RWPE2 (cell line): Measurements from ENCODE around the gene CLPSL1.

Experiments
- ATAC-seq: fragments of 200-7000 bp; cut with Tn5 transposase; 3 replicates; pipeline ENCODE4 v1.9.1; 2021; ENCODE audit warnings: low read depth
- DNase-seq: peaks from one replicate; pipeline ENCODE4 v3.0.0-alpha.2; 2020; ENCODE audit warnings: low spot score
- H3K27ac ChIP-seq: fragments of 450-650 bp; 2 replicates; pipeline ENCODE4 v1.5.1; 2017; ENCODE audit warnings: mild to moderate bottlenecking; ENCODE audit not compliant: poor library complexity, severe bottlenecking
- H3K27me3 ChIP-seq: fragments of 250-450 bp; sonication (Bioruptor Pico); 2 replicates; pipeline ENCODE4 v1.5.1; 2021; ENCODE audit warnings: mild to moderate bottlenecking, moderate library complexity; ENCODE audit not compliant: insufficient read depth, poor library complexity, severe bottlenecking
- H3K36me3 ChIP-seq: fragments of 250-450 bp; sonication (Bioruptor Pico); 2 replicates; pipeline ENCODE4 v1.5.1; 2020; ENCODE audit warnings: low read depth, mild to moderate bottlenecking, moderate library complexity
- H3K4me1 ChIP-seq: fragments of 250-450 bp; sonication (Bioruptor Pico); 2 replicates; pipeline ENCODE4 v1.5.1; 2021; ENCODE audit warnings: mild to moderate bottlenecking, moderate library complexity; ENCODE audit not compliant: insufficient read depth, poor library complexity, severe bottlenecking
- H3K4me3 ChIP-seq: fragments of 250-450 bp; sonication (Bioruptor Pico); 2 replicates; pipeline ENCODE4 v1.5.1; 2021; ENCODE audit warnings: mild to moderate bottlenecking, moderate library complexity; ENCODE audit not compliant: severe bottlenecking
- H3K9me3 ChIP-seq: fragments of 250-450 bp; sonication (Bioruptor Pico); 2 replicates; pipeline ENCODE4 v1.5.1; 2021; ENCODE audit warnings: mild to moderate bottlenecking, moderate library complexity; ENCODE audit not compliant: severe bottlenecking
- TF ChIP-seq, protein P1 (sequence below): fragments of 450-650 bp; IDR thresholded peaks from one replicate; pipeline ENCODE4 v1.5.1; 2017; ENCODE audit warnings: mild to moderate bottlenecking, moderate library complexity; ENCODE audit not compliant: poor library complexity, severe bottlenecking

The CLPSL1 gene

GRCh38 chr6:35777356-35778102, 3.3 kb upstream of the CLPSL1 start:
- Histone ChIP-seq H3K4me3 (no peak overlapping the region), H3K36me3 (no peaks in the 10 kb centered on the region), H3K4me1 (peaks cover 3% of the 10 kb centered on the region), H3K9me3 (no peaks in the 10 kb centered on the region), H3K27ac (no peak overlapping the region), H3K27me3 (no peaks in the 10 kb centered on the region)
- TF ChIP-seq, protein P1, sequence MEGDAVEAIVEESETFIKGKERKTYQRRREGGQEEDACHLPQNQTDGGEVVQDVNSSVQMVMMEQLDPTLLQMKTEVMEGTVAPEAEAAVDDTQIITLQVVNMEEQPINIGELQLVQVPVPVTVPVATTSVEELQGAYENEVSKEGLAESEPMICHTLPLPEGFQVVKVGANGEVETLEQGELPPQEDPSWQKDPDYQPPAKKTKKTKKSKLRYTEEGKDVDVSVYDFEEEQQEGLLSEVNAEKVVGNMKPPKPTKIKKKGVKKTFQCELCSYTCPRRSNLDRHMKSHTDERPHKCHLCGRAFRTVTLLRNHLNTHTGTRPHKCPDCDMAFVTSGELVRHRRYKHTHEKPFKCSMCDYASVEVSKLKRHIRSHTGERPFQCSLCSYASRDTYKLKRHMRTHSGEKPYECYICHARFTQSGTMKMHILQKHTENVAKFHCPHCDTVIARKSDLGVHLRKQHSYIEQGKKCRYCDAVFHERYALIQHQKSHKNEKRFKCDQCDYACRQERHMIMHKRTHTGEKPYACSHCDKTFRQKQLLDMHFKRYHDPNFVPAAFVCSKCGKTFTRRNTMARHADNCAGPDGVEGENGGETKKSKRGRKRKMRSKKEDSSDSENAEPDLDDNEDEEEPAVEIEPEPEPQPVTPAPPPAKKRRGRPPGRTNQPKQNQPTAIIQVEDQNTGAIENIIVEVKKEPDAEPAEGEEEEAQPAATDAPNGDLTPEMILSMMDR, result no peak
- DNase-seq (no peak), ATAC-seq (no peak)

DNA sequence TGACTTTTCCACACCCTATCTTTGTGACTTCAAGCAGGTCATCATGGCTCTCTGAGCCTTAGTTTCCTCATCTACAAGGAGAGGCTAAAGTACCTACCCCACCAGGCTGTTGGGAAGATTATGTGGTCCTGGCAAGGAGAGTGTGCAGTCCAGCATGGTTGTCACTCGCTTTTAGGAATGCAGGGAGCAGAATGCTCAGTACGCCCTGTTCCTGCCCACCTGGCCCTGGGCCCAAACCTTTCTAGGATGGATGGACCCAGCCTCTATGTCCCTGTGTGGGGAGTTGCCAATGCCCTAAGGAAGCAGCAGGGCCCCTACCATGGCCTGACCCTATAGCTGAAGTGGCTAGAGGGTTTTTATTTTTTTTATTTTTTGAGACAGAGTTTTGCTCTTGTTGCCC, 2.4 kb upstream of the CLPSL1 start:
- TF ChIP-seq, protein P1, result no peak
- Histone ChIP-seq H3K4me3 (no peak overlapping the region), H3K36me3 (no peaks in the 10 kb centered on the region), H3K9me3 (no peaks in the 10 kb centered on the region), H3K27ac (no peak overlapping the region), H3K27me3 (no peaks in the 10 kb centered on the region), H3K4me1 (peaks cover 3% of the 10 kb centered on the region)
- DNase-seq (no peak), ATAC-seq (no peak)

- TF ChIP-seq, protein P1, result no peak
- H3K4me1 ChIP-seq, result peaks cover 3% of the 10 kb centered on the region
- no peak overlapping the region for H3K27ac ChIP-seq
- ATAC-seq (no peak), DNase-seq (no peak)
- H3K36me3 ChIP-seq, result no peaks in the 10 kb centered on the region
- H3K9me3 ChIP-seq, result no peaks in the 10 kb centered on the region
- H3K4me3 ChIP-seq, result no peak overlapping the region
- H3K27me3 ChIP-seq, result no peaks in the 10 kb centered on the region
Observed at GRCh38 chr6:35781290-35781689, 471 bp downstream of the CLPSL1 start.

GRCh38 chr6:35782424-35782823, 1.6 kb downstream of the CLPSL1 start:
- H3K27me3 ChIP-seq, result peaks cover 3% of the 10 kb centered on the region
- DNase-seq, result no peak
- H3K9me3 ChIP-seq, result no peaks in the 10 kb centered on the region
- TF ChIP-seq, protein P1, result no peak
- no peaks in the 10 kb centered on the region for H3K36me3 ChIP-seq
- no peak overlapping the region for H3K4me3 ChIP-seq
- peak overlapping the region; percentile 39 for H3K27ac ChIP-seq
- ATAC-seq, result peak; percentile 80
- peaks cover 3% of the 10 kb centered on the region for H3K4me1 ChIP-seq

- H3K27me3 ChIP-seq, result peaks cover 5% of the 10 kb centered on the region
- TF ChIP-seq, protein P1, result no peak
- DNase-seq (no peak), ATAC-seq (no peak)
- H3K9me3 ChIP-seq, result no peaks in the 10 kb centered on the region
- H3K4me1 ChIP-seq, result peaks cover 3% of the 10 kb centered on the region
- no peak overlapping the region for H3K27ac ChIP-seq
- H3K36me3 ChIP-seq, result no peaks in the 10 kb centered on the region
- no peak overlapping the region for H3K4me3 ChIP-seq
Observed at GRCh38 chr6:35784200-35784599, 3.4 kb downstream of the CLPSL1 start.
